Heart left ventricle (tissue), 16 donors: ENCODE measurements around the gene ATG3. TPM values are rescaled to one million over a fixed set of nuclear protein-coding genes. Genes with fewer than 3 reads are reported as not detected.

Experiments used
- ATAC-seq, 4 donors: fragments of 200-7000 bp; cut with Tn5 transposase; one replicate each; pipeline ENCODE4 v1.9.1; 2020 to 2022; ENCODE audit warnings: moderate library complexity in 4 of 4, mild to moderate bottlenecking in 3 of 4, moderate number of reproducible peaks in 1 of 4
- DNase-seq, 5 donors: peaks; one replicate each; pipeline ENCODE4 v3.0.0-alpha.2; 2020
- H3K27ac ChIP-seq, 12 donors: fragments of 200-600 bp; sonication (generic) in 4 of 12; one replicate each; pipeline versions ENCODE4 v1.5.0 to v1.8.0; 2016 to 2022; ENCODE audit warnings: mild to moderate bottlenecking in 2 of 12
- H3K27me3 ChIP-seq, 9 donors: fragments of 200-600 bp; sonication (generic) in 2 of 9; one replicate each; pipeline versions ENCODE4 v1.5.1 to v1.8.0; 2016 to 2022; ENCODE audit warnings: mild to moderate bottlenecking in 3 of 9
- H3K36me3 ChIP-seq, 9 donors: fragments of 200-600 bp; sonication (generic) in 2 of 9; one replicate each; pipeline versions ENCODE4 v1.5.0 to v1.8.0; 2018 to 2022; ENCODE audit warnings: mild to moderate bottlenecking in 2 of 9
- H3K4me1 ChIP-seq, 12 donors: fragments of 200-600 bp; sonication (generic) in 4 of 12; one replicate each; pipeline versions ENCODE4 v1.5.0 to v1.8.0; 2016 to 2022; ENCODE audit warnings: mild to moderate bottlenecking in 3 of 12
- H3K4me3 ChIP-seq, 12 donors: fragments of 200-600 bp; sonication (generic) in 4 of 12; one replicate each; pipeline versions ENCODE4 v1.5.0 to v1.8.0; 2017 to 2022; ENCODE audit warnings: mild to moderate bottlenecking in 9 of 12, moderate library complexity in 4 of 12
- H3K9me3 ChIP-seq, 12 donors: fragments of 200-600 bp; sonication (generic) in 4 of 12; one replicate each; pipeline versions ENCODE4 v1.5.0 to v1.8.0; 2016 to 2022; ENCODE audit warnings: mild to moderate bottlenecking in 1 of 12
- POLR2A ChIP-seq, 2 donors: fragments of 450-650 bp; IDR thresholded peaks; one replicate each; pipeline ENCODE4 v1.6.1; 2017; ENCODE audit warnings: antibody characterized with exemption in 2 of 2, mild to moderate bottlenecking in 2 of 2, moderate library complexity in 2 of 2
- WGBS, 4 donors: extraction: QIAGEN DNeasy Blood & Tissue Kit in 2 of 4; methylation state at CpG; one replicate each; pipeline versions ENCODE4 v1.1.5 to v1.1.7; 2013 to 2018; 5-methylcytosine and 5-hydroxymethylcytosine counted together
- intact Hi-C, 10 donors: fragments of 100-400 bp; cut with DNase I; formaldehyde crosslinking; loops; one replicate each; pipeline versions ENCODE4 v1.11.1 to v1.14.2; 2022
- polyA plus RNA-seq, 2 donors: library from polyadenylated mRNA; stranded (reverse); fragments of 200-250 nt; gene quantifications; one replicate each; pipeline ENCODE4 v1.2.3, GENCODE V29; 2013
- total RNA-seq, 9 donors: library from RNA; depleted of rRNA in 2 of 9; stranded (reverse); fragments of >200 nt in 2 of 9; fragmentation: NEBNext Ultra II Directional in 3 of 9; extraction: Animal tissue kit (Norgen Biotek cat#: 25700) in 3 of 9; gene quantifications; one replicate each; pipeline versions ENCODE4 v1.1.0 to v1.2.4, GENCODE V29; 2016 to 2023
- TF ChIP-seq, protein P1 (sequence below), 12 donors: fragments of 200-600 bp; sonication (generic) in 4 of 12; IDR thresholded peaks; one replicate each; pipeline versions ENCODE4 v1.5.0 to v1.8.0; 2018 to 2022; ENCODE audit warnings: antibody characterized with exemption in 12 of 12, mild to moderate bottlenecking in 5 of 12
- donor health status: ischemic (EF 13 %, LVEDD 7.1; RV severe dilation, severe dysfunction).
- donor health status: healthy with polysubstance abuse.
- donor health status: DM: no; HTN: yes; CAD: no.
- donor health status: DM: no; HTN: no; CAD: no.
- donor health status: ischemic (EF 25% LVEDD 6.9; RV normal size, moderate dysfunction).
- donor health status: ischemic (EF 25% LVEDD 5.7; RV mildly dilated, moderate dysfunction).
- donor health status: healthy.
- donor health status: DM: yes; HTN: yes; CAD: no.
- donor health status: ischemic (EF 35%, LVEDD 5.7; RV mildly dilated, moderate dysfunction).
- donor health status: nonischemic (EF 11% LVEDD 7.7; RV severe dilation, severe dysfunction).
- donor health status: DM: yes; HTN: yes; CAD: no.
- donor health status: PGD.
- donor health status: ischemic (EF 29% LVEDD 5.4; RV normal size, mild dysfunction).
- donor health status: nonischemic (EF 23%, LVEDD 6.1; RV moderate dilation, normal function).

The ATG3 gene
- total and polyA plus RNA-seq, 11 donors = 20.1 to 75.9 (median 47.2) TPM

- 82 to 84% (median 83%) methylated on average over 4 of the region's 4 CpGs for WGBS, 4 donors
- no peak overlapping the region for H3K27ac ChIP-seq
Observed at GRCh38 chr3:112489674-112490479, 71.9 kb downstream of the ATG3 start.

GRCh38 chr3:112486811-112487505, 74.8 kb downstream of the ATG3 start:
- TF ChIP-seq, protein P1, sequence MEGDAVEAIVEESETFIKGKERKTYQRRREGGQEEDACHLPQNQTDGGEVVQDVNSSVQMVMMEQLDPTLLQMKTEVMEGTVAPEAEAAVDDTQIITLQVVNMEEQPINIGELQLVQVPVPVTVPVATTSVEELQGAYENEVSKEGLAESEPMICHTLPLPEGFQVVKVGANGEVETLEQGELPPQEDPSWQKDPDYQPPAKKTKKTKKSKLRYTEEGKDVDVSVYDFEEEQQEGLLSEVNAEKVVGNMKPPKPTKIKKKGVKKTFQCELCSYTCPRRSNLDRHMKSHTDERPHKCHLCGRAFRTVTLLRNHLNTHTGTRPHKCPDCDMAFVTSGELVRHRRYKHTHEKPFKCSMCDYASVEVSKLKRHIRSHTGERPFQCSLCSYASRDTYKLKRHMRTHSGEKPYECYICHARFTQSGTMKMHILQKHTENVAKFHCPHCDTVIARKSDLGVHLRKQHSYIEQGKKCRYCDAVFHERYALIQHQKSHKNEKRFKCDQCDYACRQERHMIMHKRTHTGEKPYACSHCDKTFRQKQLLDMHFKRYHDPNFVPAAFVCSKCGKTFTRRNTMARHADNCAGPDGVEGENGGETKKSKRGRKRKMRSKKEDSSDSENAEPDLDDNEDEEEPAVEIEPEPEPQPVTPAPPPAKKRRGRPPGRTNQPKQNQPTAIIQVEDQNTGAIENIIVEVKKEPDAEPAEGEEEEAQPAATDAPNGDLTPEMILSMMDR (IDR thresholded peaks at IDR 0.05) = no peak
- TF ChIP-seq POLR2A (IDR thresholded peaks at IDR 0.05) = no peak
- intact Hi-C loops = no loop called here
- ATAC-seq (no peak), DNase-seq (no peak)
- Histone ChIP-seq H3K9me3 (no peaks in the 10 kb centered on the region), H3K27me3 (no peaks in the 10 kb centered on the region), H3K4me1 (peaks cover 0 to 8% (median 0%) of the 10 kb centered on the region in 12 donors), H3K4me3 (no peak overlapping the region), H3K36me3 (no peaks in the 10 kb centered on the region), H3K27ac (no peak overlapping the region)
- 90 to 95% (median 93%) methylated on average over 7 of the region's 7 CpGs for WGBS, 4 donors

More at GRCh38 chr3:112489674-112490479, 71.9 kb downstream of the ATG3 start:
- Histone ChIP-seq H3K4me1 (no peaks in the 10 kb centered on the region), H3K4me3 (no peak overlapping the region), H3K27me3 (no peaks in the 10 kb centered on the region), H3K36me3 (no peaks in the 10 kb centered on the region), H3K9me3 (peaks cover 0 to 7% (median 0%) of the 10 kb centered on the region in 12 donors)
- intact Hi-C loops = no loop called here
- no peak for TF ChIP-seq POLR2A (IDR thresholded peaks at IDR 0.05)
- TF ChIP-seq, protein P1 (IDR thresholded peaks at IDR 0.05) = no peak
- no peak for DNase-seq
- no peak for ATAC-seq

DNA sequence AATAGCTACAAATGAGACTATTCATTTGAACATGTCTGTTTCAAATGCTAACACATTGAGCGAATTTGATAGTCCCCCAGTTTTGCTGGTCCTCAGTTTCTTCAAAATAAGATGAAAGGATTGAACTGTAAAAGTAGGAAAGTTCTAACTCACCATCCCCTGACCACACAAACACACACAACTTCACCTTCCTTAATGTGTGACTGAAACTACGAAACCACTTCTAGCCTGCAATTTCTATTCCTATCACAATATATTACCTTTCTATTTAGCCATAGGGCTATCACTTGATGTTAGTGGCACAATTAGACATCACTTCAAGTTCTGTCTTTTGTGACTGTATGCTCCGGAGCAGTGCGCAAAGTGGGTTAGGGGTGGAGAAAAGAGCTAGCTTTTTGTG, 77.4 kb downstream of the ATG3 start:
- Histone ChIP-seq H3K4me1 (peaks cover 0 to 8% (median 0%) of the 10 kb centered on the region in 12 donors), H3K27ac (no peak overlapping the region), H3K4me3 (no peak overlapping the region), H3K27me3 (no peaks in the 10 kb centered on the region), H3K9me3 (no peaks in the 10 kb centered on the region), H3K36me3 (no peaks in the 10 kb centered on the region)
- DNase-seq = no peak
- 94 to 96% (median 96%) methylated on average over 4 of the region's 4 CpGs for WGBS, 4 donors
- TF ChIP-seq POLR2A (IDR thresholded peaks at IDR 0.05) = no peak
- TF ChIP-seq, protein P1 (IDR thresholded peaks at IDR 0.05) = no peak
- ATAC-seq = no peak
- intact Hi-C loops = no loop called here

- WGBS, 4 donors = 64 to 73% (median 71%) methylated on average over 1 of the region's 1 CpG
Observed at GRCh38 chr3:112482675-112483074, 79.1 kb downstream of the ATG3 start.

More at GRCh38 chr3:112482675-112483074, 79.1 kb downstream of the ATG3 start:
- ATAC-seq (no peak), DNase-seq (no peak)
- TF ChIP-seq, protein P1 (IDR thresholded peaks at IDR 0.05) = no peak
- TF ChIP-seq POLR2A (IDR thresholded peaks at IDR 0.05) = no peak
- intact Hi-C loops = no loop called here
- Histone ChIP-seq H3K36me3 (no peaks in the 10 kb centered on the region), H3K4me3 (no peak overlapping the region), H3K4me1 (peaks cover 0 to 8% (median 0%) of the 10 kb centered on the region in 12 donors), H3K9me3 (no peaks in the 10 kb centered on the region), H3K27ac (no peak overlapping the region), H3K27me3 (no peaks in the 10 kb centered on the region)
